Measurements from ENCODE around the gene ORAI3.

GRCh38 chr16:30950516-30951065 is 1.7 kb downstream of the ORAI3 start:
- no peak for TF ChIP-seq ZNF384 (IDR thresholded peaks at IDR 0.05)
- no peak for TF ChIP-seq FOXM1 (IDR thresholded peaks at IDR 0.05; ENCODE audit: borderline replicate concordance)

Measured in HEK293T (cell line).